GM12878 (cell line): ENCODE results near the gene HS3ST3A1. TPM values are rescaled to one million over a fixed set of nuclear protein-coding genes. Genes with fewer than 3 reads are reported as not detected.

ENCODE experiments used
- ATAC-seq: fragments of 200-7000 bp; cut with Tn5 transposase; 3 replicates; pipeline ENCODE4 v1.9.1; 2020; ENCODE audit warnings: mild to moderate bottlenecking, moderate library complexity
- BruUV-seq: library from RNA; stranded (reverse); fragments of 400-500 nt; replicated peaks from 2 replicates; lab custom pipeline; 2021; lab: Mats Ljungman, UMichigan
- CTCF ChIA-PET: fragments of 300-600 bp; sonication (Branson Sonifier 250); formaldehyde crosslinking; extraction: SDS; loops from one replicate; lab custom pipeline; 2021; ENCODE audit warnings: inconsistent platforms; lab: Yijun Ruan, JAX
- POLR2A ChIA-PET: fragments of 350-600 bp; formaldehyde crosslinking; extraction: SDS; loops from one replicate; lab custom pipeline; 2021; ENCODE audit warnings: inconsistent platforms; lab: Charles Lee
- RAD21 ChIA-PET: fragments of 300-600 bp; sonication (Branson Sonifier 250); formaldehyde crosslinking; loops from one replicate; lab custom pipeline; 2023; ENCODE audit warnings: antibody characterized with exemption; ENCODE audit not compliant: unreplicated experiment; lab: Charles Lee
- SMC1A ChIA-PET: fragments of 300-600 bp; sonication (Branson Sonifier 250); formaldehyde crosslinking; loops from one replicate; lab custom pipeline; 2023; ENCODE audit not compliant: unreplicated experiment, uncharacterized antibody; lab: Charles Lee
- DNase-seq: peaks from one replicate; pipeline ENCODE4 v3.0.0-alpha.2; 2011; ENCODE audit warnings: low read depth, low spot score
- FAIRE-seq: peaks from 3 replicates; lab custom pipeline; 2011; peaks lifted over from hg19 to GRCh38; lab: Jason Lieb, UNC
- H2AFZ ChIP-seq: 2 replicates; pipeline ENCODE4 v1.6.0; 2011; ENCODE audit warnings: low read depth, low read length, control low read depth; ENCODE audit not compliant: control insufficient read depth
- H3K27ac ChIP-seq: 2 replicates; pipeline ENCODE4 v1.5.1; 2011; ENCODE audit warnings: control low read depth; ENCODE audit not compliant: control insufficient read depth, insufficient read depth
- H3K27me3 ChIP-seq, 2 experiments: replicated peaks in 1 of 2; 2 replicates each; pipeline versions ENCODE4 v1.6.0 to v1.6.1; 2011; ENCODE audit warnings: low read length in 1 of 2; ENCODE audit not compliant: control insufficient read depth in 2 of 2, insufficient read depth in 2 of 2
- H3K36me3 ChIP-seq, 2 experiments: 2 replicates each; pipeline ENCODE4 v1.5.1; 2011; ENCODE audit warnings: low read length in 1 of 2; ENCODE audit not compliant: control insufficient read depth in 2 of 2, insufficient read depth in 2 of 2
- H3K4me1 ChIP-seq: 2 replicates; pipeline ENCODE4 v1.6.1; 2011; ENCODE audit warnings: mild to moderate bottlenecking, low read length, moderate library complexity, mixed read lengths; ENCODE audit not compliant: control insufficient read depth, insufficient read depth
- H3K4me2 ChIP-seq: 2 replicates; pipeline ENCODE4 v1.6.0; 2011; ENCODE audit warnings: control low read depth; ENCODE audit not compliant: control insufficient read depth, insufficient read depth
- H3K4me3 ChIP-seq: fragments of 200-600 bp; sonication (generic); 2 replicates; pipeline ENCODE4 v1.5.1; 2016
- H3K79me2 ChIP-seq: 2 replicates; pipeline ENCODE4 v1.6.0; 2011; ENCODE audit warnings: low read length; ENCODE audit not compliant: control insufficient read depth, insufficient read depth
- H3K9ac ChIP-seq: 2 replicates; pipeline ENCODE4 v1.8.0; 2011; ENCODE audit warnings: low read length, control low read depth, mixed read lengths; ENCODE audit not compliant: control insufficient read depth, insufficient read depth
- H3K9me3 ChIP-seq: replicated peaks from 3 replicates; pipeline ENCODE4 v1.5.1; 2011; ENCODE audit warnings: mild to moderate bottlenecking, low read length; ENCODE audit not compliant: control insufficient read depth, insufficient read depth
- H4K20me1 ChIP-seq: 2 replicates; pipeline ENCODE4 v1.6.0; 2011; ENCODE audit not compliant: control insufficient read depth, insufficient read depth
- CBX3 ChIP-seq: fragments of 200-600 bp; sonication (generic); IDR thresholded peaks from 2 replicates; pipeline ENCODE4 v1.6.1; 2016; ENCODE audit warnings: low read depth, borderline replicate concordance
- IKZF1 ChIP-seq: fragments of 450-650 bp; conservative IDR thresholded peaks from 2 replicates; pipeline ENCODE4 v1.6.1; 2017; ENCODE audit warnings: antibody characterized with exemption, mild to moderate bottlenecking
- NR2F1 ChIP-seq: fragments of 450-650 bp; conservative IDR thresholded peaks from 2 replicates; pipeline ENCODE4 v1.6.1; 2017; ENCODE audit warnings: mild to moderate bottlenecking
- POLR2A ChIP-seq: IDR thresholded peaks from 2 replicates; pipeline ENCODE4 v1.6.1; 2011; ENCODE audit warnings: low read depth, mild to moderate bottlenecking, low read length
- SMAD5 ChIP-seq: IDR thresholded peaks from 2 replicates; pipeline ENCODE4 v1.6.1; 2016; ENCODE audit warnings: antibody characterized with exemption, low read depth
- SREBF1 ChIP-seq: IDR thresholded peaks from 2 replicates; pipeline ENCODE4 v1.6.1; 2012; ENCODE audit warnings: mild to moderate bottlenecking, low read length
- WGBS: methylation state at CpG from one replicate; pipeline ENCODE4 v1.1.6; 2016; ENCODE audit warnings: low lambda C conversion rate; ENCODE audit not compliant: insufficient replicate concordance, insufficient coverage; ENCODE audit errors: missing lambda C conversion rate; 5-methylcytosine and 5-hydroxymethylcytosine counted together
- in situ Hi-C: fragments of 300-500 bp; cut with MboI; formaldehyde crosslinking; loops from 9 replicates; pipeline ENCODE4 v1.14.3; 2018; ENCODE audit warnings: mixed read lengths
- intact Hi-C: fragments of 100-400 bp; cut with micrococcal nuclease; formaldehyde crosslinking; loops from one replicate; pipeline ENCODE4 v1.14.2; 2022; ENCODE audit not compliant: unreplicated experiment
- polyA plus RNA-seq, 11 experiments: library from polyadenylated mRNA; depleted of rRNA in 4 of 11; unstranded in 6 of 11; stranded (reverse) in 5 of 11; fragments of >200 nt; fragmentation: Nextera tagmentation in 4 of 11; fragmentation: Illumina TruSeq in 1 of 11; extraction: Ambion mirVana in 4 of 11; extraction: Trizol in 1 of 11; gene quantifications; 1 replicate in 1 of 11; 2 replicates in 10 of 11; pipeline versions ENCODE4 v1.2.1 to v1.2.3, GENCODE V29; 2011 to 2016; ENCODE audit warnings: inconsistent platforms in 2 of 11, missing spikeins in 2 of 11, low read depth in 1 of 11
- total RNA-seq, 4 experiments: library from RNA; depleted of rRNA in 3 of 4; stranded (reverse); fragments of >200 nt in 3 of 4; fragmentation: Illumina TruSeq in 1 of 4; extraction: Trizol in 1 of 4; gene quantifications; 2 replicates each; pipeline versions ENCODE4 v1.2.1 to v1.2.3, GENCODE V29; 2013 to 2021

The HS3ST3A1 gene
- total and polyA plus RNA-seq, 10 of the 15 experiments (the other 5 are each of a cell fraction or from before 2014, with no cell fraction given): 0.24 to 0.26 TPM; not detected in 8

DNA sequence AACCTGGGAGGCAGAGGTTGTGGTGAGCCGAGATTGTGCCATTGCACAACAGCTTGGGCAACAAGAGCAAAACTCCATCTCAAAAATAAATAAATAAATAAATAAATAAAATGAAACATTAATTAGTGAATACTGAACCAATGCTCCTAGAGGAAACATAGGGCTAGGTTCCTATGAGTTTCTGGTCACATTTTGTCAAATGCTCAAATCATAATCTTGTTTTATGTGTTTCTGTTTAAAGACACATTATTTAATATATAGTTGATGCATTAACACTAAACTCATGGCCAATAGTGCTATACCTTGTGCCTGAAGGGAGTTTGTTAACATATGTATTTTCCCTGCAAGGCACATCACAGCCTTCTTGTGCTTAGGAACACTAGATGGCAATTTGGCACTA lies 66.8 kb downstream of the HS3ST3A1 start:
- BruUV-seq: no TSS peak
- in situ Hi-C loops: no loop called here
- Histone ChIP-seq H3K27me3 (no peaks in the 10 kb centered on the region), H3K27ac (no peak overlapping the region), H3K4me1 (no peaks in the 10 kb centered on the region), H3K9ac (no peak overlapping the region), H4K20me1 (no peaks in the 10 kb centered on the region), H3K4me2 (no peak overlapping the region), H3K79me2 (no peaks in the 10 kb centered on the region), H3K36me3 (no peaks in the 10 kb centered on the region), H3K9me3 (no peaks in the 10 kb centered on the region), H3K4me3 (no peak overlapping the region), H2AFZ (no peak overlapping the region)
- FAIRE-seq: no peak
- ATAC-seq: no peak
- ChIA-PET RAD21 (no interaction called here), SMC1A (interaction anchor here (1.2 to 1.5 kb wide), 3 partner anchors 9 to 28 kb away, joined by 3 to 4 read pairs (median 3); no protein-coding TSS in a partner anchor), POLR2A (no interaction called here), CTCF (interaction anchor here (1.1 to 1.2 kb wide), 3 partner anchors 30 to 62 kb away, joined by 3 to 4 read pairs (median 3); no protein-coding TSS in a partner anchor)
- 0% methylated on average over 1 of the region's 1 CpG for WGBS
- TF ChIP-seq SREBF1 (no peak), SMAD5 (no peak), IKZF1 (no peak)
- intact Hi-C loops: no loop called here
- no peak for DNase-seq

DNA sequence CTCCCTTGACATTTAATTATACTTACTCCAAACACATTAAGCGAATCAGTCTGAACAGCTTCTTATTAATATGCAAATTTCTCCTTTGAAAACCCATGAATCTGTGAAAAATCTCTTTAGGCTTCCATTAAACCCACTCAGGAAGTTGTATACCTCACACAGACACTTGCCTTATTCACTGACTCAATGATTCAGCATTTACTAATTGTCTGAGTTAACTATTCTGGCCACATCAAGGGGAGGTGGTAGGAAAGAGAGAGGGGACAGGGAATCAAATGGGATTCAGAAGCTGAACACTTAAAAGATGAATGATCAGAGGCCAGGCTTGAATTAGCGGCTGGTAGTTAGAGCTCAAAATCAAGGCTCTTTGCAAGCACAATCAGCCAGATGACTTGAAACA lies 70.0 kb downstream of the HS3ST3A1 start:
- SMC1A ChIA-PET: interaction anchor here (0.9 to 1.9 kb wide), 6 partner anchors 8 to 49 kb away, joined by 3 to 7 read pairs (median 4); no protein-coding TSS in a partner anchor
- 50% methylated on average over 2 of the region's 2 CpGs for WGBS
- in situ Hi-C loops (no loop called here), intact Hi-C loops (no loop called here)
- Histone ChIP-seq H4K20me1 (no peaks in the 10 kb centered on the region), H3K4me1 (no peaks in the 10 kb centered on the region), H3K36me3 (no peaks in the 10 kb centered on the region), H3K9me3 (no peaks in the 10 kb centered on the region; the same call in 2 of the 3 replicates), H3K27ac (no peak overlapping the region), H3K79me2 (no peaks in the 10 kb centered on the region), H3K27me3 (no peaks in the 10 kb centered on the region), H2AFZ (no peak overlapping the region), H3K9ac (no peak overlapping the region), H3K4me3 (no peak overlapping the region), H3K4me2 (no peak overlapping the region)
- no peak for TF ChIP-seq NR2F1
- no peak for TF ChIP-seq CBX3
- TF ChIP-seq POLR2A: no peak
- DNase-seq (no peak), FAIRE-seq (no peak), ATAC-seq (no peak)
- CTCF ChIA-PET: interaction anchor here (1.2 to 1.3 kb wide), 2 partner anchors 37 to 50 kb away, joined by 3 read pairs; no protein-coding TSS in a partner anchor
- POLR2A ChIA-PET: no interaction called here
- RAD21 ChIA-PET: no interaction called here
- BruUV-seq: no TSS peak
